HCT116 (cell line): ENCODE measurements around the gene DNAJC28.

ENCODE experiments used
- CBX3 ChIP-seq: IDR thresholded peaks from 2 replicates; pipeline ENCODE4 v1.6.1; 2012; ENCODE audit warnings: low read depth
- EGR1 ChIP-seq: IDR thresholded peaks from 2 replicates; pipeline ENCODE4 v1.6.1; 2012; ENCODE audit warnings: low read depth
- EZH2 ChIP-seq: fragments of 200-600 bp; sonication (generic); IDR thresholded peaks from 2 replicates; pipeline ENCODE4 v1.6.1; 2017; ENCODE audit warnings: antibody characterized with exemption, mixed run types
- MAX ChIP-seq: IDR thresholded peaks from 2 replicates; pipeline ENCODE4 v1.6.1; 2012
- POLR2A ChIP-seq: IDR thresholded peaks from 2 replicates; pipeline ENCODE4 v1.7.0; 2011; ENCODE audit warnings: borderline replicate concordance; ENCODE audit not compliant: insufficient read depth, insufficient read length; ENCODE audit errors: extremely low read depth
- POLR2AphosphoS5 ChIP-seq: IDR thresholded peaks from 2 replicates; pipeline ENCODE4 v1.6.1; 2011; ENCODE audit warnings: mild to moderate bottlenecking, low read depth, low read length, moderate library complexity
- RAD21 ChIP-seq: IDR thresholded peaks from 2 replicates; pipeline ENCODE4 v1.6.1; 2012; ENCODE audit warnings: low read depth, mild to moderate bottlenecking
- REST ChIP-seq: IDR thresholded peaks from 2 replicates; pipeline ENCODE4 v1.6.1; 2012; ENCODE audit warnings: low read depth
- ZBTB33 ChIP-seq: IDR thresholded peaks from 2 replicates; pipeline ENCODE4 v1.6.1; 2011; ENCODE audit warnings: mild to moderate bottlenecking, low read length, moderate library complexity; ENCODE audit not compliant: insufficient replicate concordance; ENCODE audit errors: extremely low read depth
- TF ChIP-seq, protein P1 (sequence below), 3 experiments: fragments of 200-600 bp in 1 of 3; sonication (generic) in 1 of 3; IDR thresholded peaks in 2 of 3; conservative IDR thresholded peaks in 1 of 3; 2 replicates each; pipeline ENCODE4 v1.5.1; 2012 to 2017; ENCODE audit warnings: low read depth in 2 of 3, low read length in 2 of 3, antibody characterized with exemption in 1 of 3, borderline replicate concordance in 1 of 3, control low read depth in 1 of 3, mild to moderate bottlenecking in 1 of 3, mixed read lengths in 1 of 3, mixed run types in 1 of 3, moderate library complexity in 1 of 3; ENCODE audit not compliant: insufficient read depth in 1 of 3

- TF ChIP-seq, protein P1, sequence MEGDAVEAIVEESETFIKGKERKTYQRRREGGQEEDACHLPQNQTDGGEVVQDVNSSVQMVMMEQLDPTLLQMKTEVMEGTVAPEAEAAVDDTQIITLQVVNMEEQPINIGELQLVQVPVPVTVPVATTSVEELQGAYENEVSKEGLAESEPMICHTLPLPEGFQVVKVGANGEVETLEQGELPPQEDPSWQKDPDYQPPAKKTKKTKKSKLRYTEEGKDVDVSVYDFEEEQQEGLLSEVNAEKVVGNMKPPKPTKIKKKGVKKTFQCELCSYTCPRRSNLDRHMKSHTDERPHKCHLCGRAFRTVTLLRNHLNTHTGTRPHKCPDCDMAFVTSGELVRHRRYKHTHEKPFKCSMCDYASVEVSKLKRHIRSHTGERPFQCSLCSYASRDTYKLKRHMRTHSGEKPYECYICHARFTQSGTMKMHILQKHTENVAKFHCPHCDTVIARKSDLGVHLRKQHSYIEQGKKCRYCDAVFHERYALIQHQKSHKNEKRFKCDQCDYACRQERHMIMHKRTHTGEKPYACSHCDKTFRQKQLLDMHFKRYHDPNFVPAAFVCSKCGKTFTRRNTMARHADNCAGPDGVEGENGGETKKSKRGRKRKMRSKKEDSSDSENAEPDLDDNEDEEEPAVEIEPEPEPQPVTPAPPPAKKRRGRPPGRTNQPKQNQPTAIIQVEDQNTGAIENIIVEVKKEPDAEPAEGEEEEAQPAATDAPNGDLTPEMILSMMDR (IDR thresholded peaks at IDR 0.05 in 2 of 3, conservative IDR thresholded peaks at IDR 0.05 in 1 of 3; ENCODE audit: borderline replicate concordance in 1 of 3, insufficient read depth in 1 of 3, low read depth in 2 of 3, low read length in 2 of 3): no peak
- no peak for TF ChIP-seq EZH2
- TF ChIP-seq RAD21: no peak
- no peak for TF ChIP-seq POLR2A
- TF ChIP-seq EGR1: no peak
- no peak for TF ChIP-seq REST
- TF ChIP-seq ZBTB33: no peak
- no peak for TF ChIP-seq POLR2AphosphoS5
- no peak for TF ChIP-seq MAX
- TF ChIP-seq CBX3: no peak
These were observed 39.5 kb upstream of the DNAJC28 start for GRCh38 chr21:33531007-33531406.
